ENCODE data around the gene FIGN.

- TF ChIP-seq EZH2 (IDR thresholded peaks at IDR 0.05; ENCODE audit: insufficient read depth, poor library complexity, severe bottlenecking), result no peak
- no peak for TF ChIP-seq EZH2phosphoT487 (IDR thresholded peaks at IDR 0.05; ENCODE audit: insufficient read depth, low read depth)
Measured at GRCh38 chr2:163697429-163697828, 38.4 kb downstream of the FIGN start.
